SK-N-SH treated with all-trans-retinoic acid at 6 μM for 48 hours (cell line): Measurements from ENCODE around the gene MOSMO.

Experiments
- ATAC-seq: fragments of 200-7000 bp; cut with Tn5 transposase; 3 replicates; pipeline ENCODE4 v1.9.1; 2020; ENCODE audit warnings: mild to moderate bottlenecking, moderate library complexity
- ARNTL ChIP-seq: fragments of 450-650 bp; formaldehyde crosslinking; IDR thresholded peaks from 2 replicates; pipeline ENCODE4 v1.5.0; 2020; ENCODE audit warnings: low read depth, mild to moderate bottlenecking, moderate library complexity, borderline replicate concordance
- BACH2 ChIP-seq: fragments of 250-450 bp; sonication (Bioruptor Pico); IDR thresholded peaks from 2 replicates; pipeline ENCODE4 v1.9.0; 2021; ENCODE audit warnings: mild to moderate bottlenecking, borderline replicate concordance
- CREB5 ChIP-seq: fragments of 250-450 bp; sonication (Bioruptor Pico); IDR thresholded peaks from 2 replicates; pipeline ENCODE4 v1.5.1; 2020; ENCODE audit warnings: low read depth, mild to moderate bottlenecking, moderate library complexity
- CSDC2 ChIP-seq: fragments of 250-450 bp; sonication (Bioruptor Pico); IDR thresholded peaks from 2 replicates; pipeline ENCODE4 v1.5.0; 2020; ENCODE audit warnings: mild to moderate bottlenecking, moderate library complexity
- CSRNP3 ChIP-seq: fragments of 250-450 bp; sonication (Bioruptor Pico); IDR thresholded peaks from 2 replicates; pipeline ENCODE4 v1.5.1; 2021; ENCODE audit warnings: mild to moderate bottlenecking, moderate library complexity
- ESRRG ChIP-seq: fragments of 250-450 bp; sonication (Bioruptor Pico); IDR thresholded peaks from 2 replicates; pipeline ENCODE4 v1.6.1; 2021; ENCODE audit warnings: mild to moderate bottlenecking
- GLIS3 ChIP-seq: fragments of 250-450 bp; sonication (Bioruptor Pico); IDR thresholded peaks from 2 replicates; pipeline ENCODE4 v1.5.0; 2020; ENCODE audit warnings: mild to moderate bottlenecking, moderate library complexity
- OSR1 ChIP-seq: fragments of 250-450 bp; sonication (Bioruptor Pico); IDR thresholded peaks from 2 replicates; pipeline ENCODE4 v1.8.0; 2022; ENCODE audit warnings: moderate library complexity, mild to moderate bottlenecking, inconsistent platforms
- PATZ1 ChIP-seq: fragments of 250-450 bp; sonication (Bioruptor Pico); IDR thresholded peaks from 2 replicates; pipeline ENCODE4 v1.8.0; 2020; ENCODE audit warnings: mild to moderate bottlenecking, moderate library complexity, borderline replicate concordance
- POU6F1 ChIP-seq: fragments of 250-450 bp; sonication (Bioruptor Pico); IDR thresholded peaks from 2 replicates; pipeline ENCODE4 v1.8.0; 2021; ENCODE audit warnings: low read depth, mild to moderate bottlenecking, moderate library complexity, borderline replicate concordance
- RARB ChIP-seq: fragments of 250-450 bp; sonication (Bioruptor Pico); IDR thresholded peaks from 2 replicates; pipeline ENCODE4 v1.8.0; 2021; ENCODE audit warnings: mild to moderate bottlenecking, moderate library complexity
- TCF4 ChIP-seq: fragments of 250-450 bp; sonication (Bioruptor Pico); IDR thresholded peaks from 2 replicates; pipeline ENCODE4 v1.8.0; 2021; ENCODE audit warnings: mild to moderate bottlenecking, moderate library complexity, borderline replicate concordance
- TOX ChIP-seq: fragments of 250-450 bp; sonication (Bioruptor Pico); IDR thresholded peaks from 2 replicates; pipeline ENCODE4 v1.8.0; 2021; ENCODE audit warnings: mild to moderate bottlenecking, moderate library complexity, borderline replicate concordance
- TSHZ2 ChIP-seq: fragments of 250-450 bp; sonication (Bioruptor Pico); IDR thresholded peaks from 2 replicates; pipeline ENCODE4 v1.5.0; 2020; ENCODE audit warnings: mild to moderate bottlenecking, moderate library complexity
- ZC3H10 ChIP-seq: fragments of 250-450 bp; sonication (Bioruptor Pico); IDR thresholded peaks from 2 replicates; pipeline ENCODE4 v1.5.1; 2021; ENCODE audit warnings: mild to moderate bottlenecking, moderate library complexity
- ZFP3 ChIP-seq: fragments of 250-450 bp; sonication (Bioruptor Pico); IDR thresholded peaks from 2 replicates; pipeline ENCODE4 v1.5.0; 2020; ENCODE audit warnings: mild to moderate bottlenecking, moderate library complexity
- ZFP30 ChIP-seq: fragments of 450-650 bp; formaldehyde crosslinking; IDR thresholded peaks from 2 replicates; pipeline ENCODE4 v1.5.0; 2022; ENCODE audit warnings: mild to moderate bottlenecking, moderate library complexity
- ZNF70 ChIP-seq: fragments of 450-650 bp; formaldehyde crosslinking; IDR thresholded peaks from 2 replicates; pipeline ENCODE4 v1.5.0; 2020; ENCODE audit warnings: mild to moderate bottlenecking, moderate library complexity
- ZNF8 ChIP-seq: fragments of 450-650 bp; formaldehyde crosslinking; IDR thresholded peaks from 2 replicates; pipeline ENCODE4 v1.5.0; 2020; ENCODE audit warnings: mild to moderate bottlenecking, moderate library complexity

The MOSMO gene

GRCh38 chr16:22093996-22094395 lies 86.1 kb downstream of the MOSMO start:
- no peak for ATAC-seq
- TF ChIP-seq TCF4 (CRISPR knock-in tag), result no peak
- no peak for TF ChIP-seq ESRRG (CRISPR knock-in tag)
- no peak for TF ChIP-seq CSRNP3 (CRISPR knock-in tag)
- TF ChIP-seq TOX (CRISPR knock-in tag), result no peak
- TF ChIP-seq ZFP3 (CRISPR knock-in tag), result no peak
- no peak for TF ChIP-seq ZFP30 (CRISPR knock-in tag)
- no peak for TF ChIP-seq OSR1 (CRISPR knock-in tag)
- no peak for TF ChIP-seq RARB (CRISPR knock-in tag)

GRCh38 chr16:22098405-22099255 lies 90.7 kb downstream of the MOSMO start:
- no peak for TF ChIP-seq RARB (CRISPR knock-in tag)
- no peak for TF ChIP-seq POU6F1 (CRISPR knock-in tag)
- no peak for TF ChIP-seq ZFP30 (CRISPR knock-in tag)
- no peak for TF ChIP-seq BACH2
- no peak for TF ChIP-seq OSR1 (CRISPR knock-in tag)
- TF ChIP-seq ZNF70 (CRISPR knock-in tag), result no peak
- no peak for TF ChIP-seq ZNF8 (CRISPR knock-in tag)
- no peak for TF ChIP-seq ARNTL
- no peak for TF ChIP-seq TCF4 (CRISPR knock-in tag)
- no peak for TF ChIP-seq PATZ1 (CRISPR knock-in tag)
- TF ChIP-seq ZFP3 (CRISPR knock-in tag), result no peak
- TF ChIP-seq ZC3H10 (CRISPR knock-in tag), result no peak
- no peak for TF ChIP-seq TOX (CRISPR knock-in tag)
- no peak for TF ChIP-seq ESRRG (CRISPR knock-in tag)
- TF ChIP-seq TSHZ2 (CRISPR knock-in tag), result no peak
- peak; percentile 95 for ATAC-seq

GRCh38 chr16:22099256-22099975 lies 91.5 kb downstream of the MOSMO start:
- ATAC-seq, result peak; percentile 19; the same call in 1 of the 3 replicates
- TF ChIP-seq BACH2 (no peak), TCF4 (CRISPR knock-in tag) (no peak), CSDC2 (no peak), ARNTL (no peak), ESRRG (CRISPR knock-in tag) (no peak), PATZ1 (CRISPR knock-in tag) (no peak), ZC3H10 (CRISPR knock-in tag) (no peak), CREB5 (no peak), TSHZ2 (CRISPR knock-in tag) (no peak), RARB (CRISPR knock-in tag) (no peak), ZFP3 (CRISPR knock-in tag) (no peak), ZNF70 (CRISPR knock-in tag) (no peak), GLIS3 (CRISPR knock-in tag) (no peak), OSR1 (CRISPR knock-in tag) (no peak), TOX (CRISPR knock-in tag) (no peak)
